GM18517 (cell line): Measurements from ENCODE around the gene CCDC6.

Experiments used
- ATAC-seq: cut with Tn5 transposase; IDR thresholded peaks from one replicate; pipeline ENCODE4 v1.9.1; 2021; ENCODE audit warnings: mild to moderate bottlenecking, moderate library complexity; ENCODE audit not compliant: unreplicated experiment

Gene CCDC6

GRCh38 chr10:59854571-59854970, 51.8 kb downstream of the CCDC6 start:
- ATAC-seq, result no peak

GRCh38 chr10:59852670-59853069, 53.7 kb downstream of the CCDC6 start:
- peak; percentile 84 for ATAC-seq

GRCh38 chr10:59851864-59852263, 54.5 kb downstream of the CCDC6 start:
- no peak for ATAC-seq

GRCh38 chr10:59847888-59848287, 58.5 kb downstream of the CCDC6 start:
- no peak for ATAC-seq

- ATAC-seq, result peak; percentile 59
These were observed 59.0 kb downstream of the CCDC6 start for GRCh38 chr10:59847326-59847725.

- no peak for ATAC-seq
These were observed 61.9 kb downstream of the CCDC6 start for GRCh38 chr10:59844436-59844835.

GRCh38 chr10:59843748-59844147, 62.6 kb downstream of the CCDC6 start:
- no peak for ATAC-seq

GRCh38 chr10:59839576-59839975, 66.8 kb downstream of the CCDC6 start:
- ATAC-seq, result no peak

- ATAC-seq, result no peak
These were observed 68.1 kb downstream of the CCDC6 start for GRCh38 chr10:59838085-59838789.

GRCh38 chr10:59833810-59834209, 72.5 kb downstream of the CCDC6 start:
- ATAC-seq, result no peak

- ATAC-seq, result no peak
These were observed 73.8 kb downstream of the CCDC6 start for GRCh38 chr10:59832506-59832905.

GRCh38 chr10:59831658-59832503, 74.5 kb downstream of the CCDC6 start:
- ATAC-seq, result no peak

- ATAC-seq, result no peak
These were observed 75.6 kb downstream of the CCDC6 start for GRCh38 chr10:59830601-59831259.

GRCh38 chr10:59829601-59830000, 76.8 kb downstream of the CCDC6 start:
- peak; percentile 52 for ATAC-seq

- ATAC-seq, result no peak
These were observed 77.3 kb downstream of the CCDC6 start for GRCh38 chr10:59829024-59829423.

- ATAC-seq, result no peak
These were observed 80.4 kb downstream of the CCDC6 start for GRCh38 chr10:59825932-59826331.

GRCh38 chr10:59823751-59824150, 82.6 kb downstream of the CCDC6 start:
- no peak for ATAC-seq

- no peak for ATAC-seq
These were observed 83.2 kb downstream of the CCDC6 start for GRCh38 chr10:59823111-59823510.

GRCh38 chr10:59820471-59820870, 85.9 kb downstream of the CCDC6 start:
- no peak for ATAC-seq

GRCh38 chr10:59819683-59820082, 86.7 kb downstream of the CCDC6 start:
- ATAC-seq, result no peak

- ATAC-seq, result no peak
These were observed 87.1 kb downstream of the CCDC6 start for GRCh38 chr10:59819265-59819664.

- ATAC-seq, result no peak
These were observed 88.6 kb downstream of the CCDC6 start for GRCh38 chr10:59817773-59818172.
